HepG2 (cell line): ENCODE measurements around the gene AK8. TPM values are rescaled to one million over a fixed set of nuclear protein-coding genes. Genes with fewer than 3 reads are reported as not detected.

Source experiments
- ATAC-seq: fragments of 200-7000 bp; cut with Tn5 transposase; 3 replicates; pipeline ENCODE4 v1.9.1; 2020; ENCODE audit warnings: mild to moderate bottlenecking, moderate library complexity
- BruUV-seq: library from RNA; stranded (reverse); fragments of 400-500 nt; replicated peaks from 2 replicates; lab custom pipeline; 2021; lab: Mats Ljungman, UMichigan
- CTCF ChIA-PET: fragments of 300-600 bp; formaldehyde crosslinking; extraction: SDS; loops from one replicate; lab custom pipeline; 2021; ENCODE audit warnings: low total read pairs, inconsistent platforms, low intra/inter-chr PET ratio; lab: Yijun Ruan, JAX
- POLR2A ChIA-PET: fragments of 350-600 bp; sonication (Branson Sonifier 250); formaldehyde crosslinking; loops from one replicate; lab custom pipeline; 2020; ENCODE audit warnings: antibody characterized with exemption, inconsistent platforms; lab: Yijun Ruan, JAX
- DNase-seq: peaks from one replicate; pipeline ENCODE4 v3.0.0-alpha.2; 2015; ENCODE audit warnings: low spot score
- FAIRE-seq: peaks from 3 replicates; lab custom pipeline; 2011; peaks lifted over from hg19 to GRCh38; lab: Jason Lieb, UNC
- H2AFZ ChIP-seq: one replicate; pipeline ENCODE4 v1.6.1; 2011; ENCODE audit warnings: low read length, inconsistent platforms
- H3K27ac ChIP-seq: fragments of 300-600 bp; 3 replicates; pipeline ENCODE4 v1.8.0; 2011; ENCODE audit warnings: mixed run types, mild to moderate bottlenecking, mixed read lengths, low read length, inconsistent platforms; ENCODE audit not compliant: insufficient read depth; ENCODE audit errors: extremely low read length
- H3K27me3 ChIP-seq, 2 experiments: fragments of 200-600 bp in 1 of 2; 2 replicates in 1 of 2; 3 replicates in 1 of 2; pipeline versions ENCODE4 v1.6.0 to v1.8.0; 2011; ENCODE audit warnings: low read length in 2 of 2, mild to moderate bottlenecking in 2 of 2, moderate library complexity in 2 of 2, inconsistent platforms in 1 of 2; ENCODE audit not compliant: insufficient read depth in 2 of 2, control insufficient read depth in 1 of 2
- H3K36me3 ChIP-seq, 2 experiments: fragments of 200-600 bp in 1 of 2; replicated peaks in 1 of 2; 2 replicates in 1 of 2; 3 replicates in 1 of 2; pipeline versions ENCODE4 v1.5.1 to v1.8.0; 2011; ENCODE audit warnings: low read length in 2 of 2, inconsistent platforms in 1 of 2; ENCODE audit not compliant: insufficient read depth in 2 of 2, control insufficient read depth in 1 of 2
- H3K4me1 ChIP-seq: 2 replicates; pipeline ENCODE4 v1.5.1; 2012; ENCODE audit warnings: low read length, inconsistent platforms; ENCODE audit not compliant: insufficient read depth
- H3K4me2 ChIP-seq: 2 replicates; pipeline ENCODE4 v1.6.0; 2011; ENCODE audit warnings: low read depth, low read length, inconsistent platforms
- H3K4me3 ChIP-seq, 3 experiments: fragments of 200-600 bp in 1 of 3; sonication (generic), shearing (Covaris generic) in 1 of 3; replicated peaks in 1 of 3; 2 replicates each; pipeline ENCODE4 v1.5.1; 2011 to 2016; ENCODE audit warnings: low read length in 3 of 3, inconsistent platforms in 2 of 3, low read depth in 2 of 3, mild to moderate bottlenecking in 2 of 3, control low read depth in 1 of 3, mixed read lengths in 1 of 3; ENCODE audit not compliant: insufficient read depth in 1 of 3
- H3K79me2 ChIP-seq: one replicate; pipeline ENCODE4 v1.6.1; 2011; ENCODE audit warnings: low read length, inconsistent platforms; ENCODE audit not compliant: insufficient read depth
- H3K9ac ChIP-seq: 2 replicates; pipeline ENCODE4 v1.6.0; 2011; ENCODE audit warnings: mild to moderate bottlenecking, low read depth, low read length, inconsistent platforms; ENCODE audit not compliant: insufficient read depth
- H3K9me3 ChIP-seq: 2 replicates; pipeline ENCODE4 v1.5.1; 2012; ENCODE audit warnings: mild to moderate bottlenecking, low read length
- H4K20me1 ChIP-seq: 2 replicates; pipeline ENCODE4 v1.6.0; 2011; ENCODE audit warnings: inconsistent platforms, mild to moderate bottlenecking, low read length, moderate library complexity; ENCODE audit not compliant: insufficient read depth
- DZIP1 ChIP-seq: sonication (generic); formaldehyde crosslinking; IDR thresholded peaks from 2 replicates; pipeline ENCODE4 v1.5.0; 2020; ENCODE audit warnings: mild to moderate bottlenecking, missing genetic modification reagents
- FLYWCH1 ChIP-seq: sonication (generic); formaldehyde crosslinking; IDR thresholded peaks from 2 replicates; pipeline ENCODE4 v1.8.1; 2023; ENCODE audit warnings: mild to moderate bottlenecking, missing genetic modification reagents
- HES4 ChIP-seq: sonication (generic); formaldehyde crosslinking; IDR thresholded peaks from 2 replicates; pipeline ENCODE4 v1.9.0; 2021; ENCODE audit warnings: mild to moderate bottlenecking, missing genetic modification reagents, borderline replicate concordance
- MAFG ChIP-seq: sonication (generic); formaldehyde crosslinking; IDR thresholded peaks from 2 replicates; pipeline ENCODE4 v1.5.1; 2020; ENCODE audit warnings: mild to moderate bottlenecking, missing genetic modification reagents
- NFRKB ChIP-seq: fragments of 450-650 bp; IDR thresholded peaks from 2 replicates; pipeline ENCODE4 v1.6.1; 2017
- SRSF9 ChIP-seq: fragments of 200-400 bp; formaldehyde crosslinking; IDR thresholded peaks from 2 replicates; pipeline ENCODE4 v1.6.1; 2018; ENCODE audit warnings: borderline replicate concordance, mild to moderate bottlenecking, low read depth, low read length; ENCODE audit not compliant: insufficient read depth, poor library complexity, severe bottlenecking
- TBP ChIP-seq: sonication (generic); formaldehyde crosslinking; IDR thresholded peaks from 2 replicates; pipeline ENCODE4 v1.5.0; 2020; ENCODE audit warnings: missing genetic modification reagents
- ZBTB7A ChIP-seq: sonication (generic); formaldehyde crosslinking; IDR thresholded peaks from 2 replicates; pipeline ENCODE4 v1.8.0; 2022; ENCODE audit warnings: mild to moderate bottlenecking, missing genetic modification reagents
- ZFP62 ChIP-seq: sonication (generic); formaldehyde crosslinking; IDR thresholded peaks from 2 replicates; pipeline ENCODE4 v1.4.0; 2020; ENCODE audit warnings: missing genetic modification reagents
- ZMYM2 ChIP-seq: sonication (generic); formaldehyde crosslinking; IDR thresholded peaks from 2 replicates; pipeline ENCODE4 v1.8.0; 2022; ENCODE audit warnings: mild to moderate bottlenecking, missing genetic modification reagents
- ZNF263 ChIP-seq: sonication (generic); formaldehyde crosslinking; IDR thresholded peaks from 2 replicates; pipeline ENCODE4 v1.4.0; 2020; ENCODE audit warnings: missing genetic modification reagents
- ZNF414 ChIP-seq: sonication (generic); formaldehyde crosslinking; IDR thresholded peaks from 2 replicates; pipeline ENCODE4 v1.5.0; 2020; ENCODE audit warnings: missing genetic modification reagents
- ZNF441 ChIP-seq: sonication (generic); formaldehyde crosslinking; IDR thresholded peaks from 2 replicates; pipeline ENCODE4 v1.7.0; 2021; ENCODE audit warnings: missing genetic modification reagents, borderline replicate concordance
- ZNF503 ChIP-seq: sonication (generic); formaldehyde crosslinking; IDR thresholded peaks from 2 replicates; pipeline ENCODE4 v1.4.0; 2020; ENCODE audit warnings: missing genetic modification reagents
- ZNF543 ChIP-seq: sonication (generic); formaldehyde crosslinking; IDR thresholded peaks from 2 replicates; pipeline ENCODE4 v1.4.0; 2020; ENCODE audit warnings: mild to moderate bottlenecking, missing genetic modification reagents
- ZNF562 ChIP-seq: sonication (generic); formaldehyde crosslinking; IDR thresholded peaks from 2 replicates; pipeline ENCODE4 v1.8.0; 2022; ENCODE audit warnings: missing genetic modification reagents, borderline replicate concordance
- WGBS: methylation state at CpG from one replicate; pipeline ENCODE4 v1.1.6; 2017; ENCODE audit warnings: low lambda C conversion rate; 5-methylcytosine and 5-hydroxymethylcytosine counted together
- in situ Hi-C: cut with HindIII; loops from 2 replicates; pipeline ENCODE4 v1.10.0; 2017; ENCODE audit warnings: low pct_unique_long_range_greater_than_20kb; ENCODE audit not compliant: extremely low pct_ligation_motif_present
- intact Hi-C: fragments of 100-400 bp; cut with micrococcal nuclease; formaldehyde crosslinking; loops from one replicate; pipeline ENCODE4 v1.10.0; 2022; ENCODE audit not compliant: unreplicated experiment
- polyA plus RNA-seq, 8 experiments: library from polyadenylated mRNA; depleted of rRNA in 3 of 8; stranded (reverse) in 7 of 8; unstranded in 1 of 8; fragments of >200 nt; fragmentation: Illumina TruSeq in 4 of 8; extraction: Trizol in 4 of 8; gene quantifications; 2 replicates each; pipeline versions ENCODE4 v1.2.1 to v1.2.3, GENCODE V29; 2011 to 2016; ENCODE audit warnings: low read depth in 4 of 8, missing spikeins in 1 of 8, mixed read lengths in 1 of 8; ENCODE audit not compliant: insufficient read depth in 1 of 8
- total RNA-seq, 5 experiments: library from RNA; depleted of rRNA; stranded (reverse); fragments of >200 nt; fragmentation: Illumina TruSeq; extraction: Trizol; gene quantifications; 2 replicates each; pipeline ENCODE4 v1.2.3, GENCODE V29; 2016; ENCODE audit warnings: low read depth in 1 of 5

AK8 gene
- total and polyA plus RNA-seq, 2 of the 13 experiments (the other 11 are each of a cell fraction or from before 2014, with no cell fraction given), result 0.11 TPM; not detected in 1

GRCh38 chr9:132723809-132724208, 154.3 kb downstream of the AK8 start:
- Histone ChIP-seq H3K79me2 (no peaks in the 10 kb centered on the region), H3K4me2 (no peak overlapping the region), H3K4me1 (no peaks in the 10 kb centered on the region), H4K20me1 (no peaks in the 10 kb centered on the region), H2AFZ (no peak overlapping the region), H3K36me3 (no peaks in the 10 kb centered on the region), H3K4me3 (no peak overlapping the region), H3K27ac (no peak overlapping the region), H3K9ac (no peak overlapping the region)
- 57% methylated on average over 1 of the region's 4 CpGs for WGBS
- POLR2A ChIA-PET, result no interaction called here
- no peak for DNase-seq
- no peak for FAIRE-seq
- CTCF ChIA-PET, result no interaction called here
- no peak for ATAC-seq
- no peak for TF ChIP-seq NFRKB
- TF ChIP-seq TBP (CRISPR knock-in tag), result no peak
- TF ChIP-seq ZMYM2 (CRISPR knock-in tag), result no peak
- TF ChIP-seq ZNF503 (CRISPR knock-in tag), result no peak
- no peak for TF ChIP-seq ZNF543 (CRISPR knock-in tag)
- TF ChIP-seq SRSF9, result no peak
- TF ChIP-seq ZFP62 (CRISPR knock-in tag), result no peak
- no peak for TF ChIP-seq ZNF441 (CRISPR knock-in tag)
- no peak for TF ChIP-seq ZBTB7A (CRISPR knock-in tag)
- TF ChIP-seq MAFG (CRISPR knock-in tag), result no peak
- TF ChIP-seq DZIP1, result no peak
- TF ChIP-seq HES4 (CRISPR knock-in tag), result no peak
- TF ChIP-seq FLYWCH1, result no peak
- TF ChIP-seq ZNF263 (CRISPR knock-in tag), result no peak
- no peak for TF ChIP-seq ZNF562 (CRISPR knock-in tag)
- TF ChIP-seq ZNF414, result no peak
- TF ChIP-seq, all 625 proteins: peak for 0
- intact Hi-C loops (no loop called here), in situ Hi-C loops (no loop called here)
- no TSS peak for BruUV-seq
- Histone ChIP-seq H3K9me3 (no peaks in the 10 kb centered on the region), H3K27me3 (peaks cover 4 to 18% of the 10 kb centered on the region in 2 experiments)
